ENCODE results near the gene UBAC1.

- TF ChIP-seq CTCF (IDR thresholded peaks at IDR 0.05; ENCODE audit: poor library complexity) (no peak), EZH2phosphoT487 (IDR thresholded peaks at IDR 0.05; ENCODE audit: low read depth, severe bottlenecking, unreplicated experiment) (no peak), EZH2 (IDR thresholded peaks at IDR 0.05; ENCODE audit: borderline replicate concordance) (no peak)
Measured at GRCh38 chr9:135983208-135984071, 22.3 kb upstream of the UBAC1 start.

Measured in hepatocyte (in vitro differentiated cells).